B cell (primary cell): Measurements from ENCODE around the gene SEC23B. TPM values are rescaled to one million over a fixed set of nuclear protein-coding genes. Genes with fewer than 3 reads are reported as not detected.

Experiments
- ATAC-seq: fragments of 200-7000 bp; cut with Tn5 transposase; one replicate; pipeline ENCODE4 v1.10.0; 2021; ENCODE audit warnings: low read depth, mild to moderate bottlenecking, moderate number of reproducible peaks, moderate library complexity
- CTCF ChIA-PET: fragments of 350-600 bp; sonication (Branson Sonifier 250); formaldehyde crosslinking; loops from one replicate; lab custom pipeline; 2021; ENCODE audit warnings: antibody characterized with exemption, inconsistent platforms; lab: Charles Lee
- POLR2A ChIA-PET: fragments of 350-600 bp; sonication (Branson Sonifier 250); formaldehyde crosslinking; loops from one replicate; lab custom pipeline; 2021; ENCODE audit warnings: antibody characterized with exemption; lab: Charles Lee
- DNase-seq: peaks from one replicate; pipeline ENCODE4 v3.0.0; 2013
- H2AFZ ChIP-seq: 2 replicates; pipeline ENCODE4 v1.6.1; 2012; ENCODE audit warnings: mild to moderate bottlenecking, low read depth, low read length; ENCODE audit not compliant: insufficient read depth, poor library complexity, severe bottlenecking
- H3K27ac ChIP-seq, 2 donors: 1 replicate in 1 of 2; 2 replicates in 1 of 2; pipeline ENCODE4 v1.5.1; 2012 to 2013; ENCODE audit warnings: low read length in 2 of 2, mild to moderate bottlenecking in 2 of 2, moderate library complexity in 1 of 2
- H3K27me3 ChIP-seq, 4 experiments: fragments of 200-600 bp in 1 of 4; sonication (generic) in 1 of 4; replicated peaks in 1 of 4; 1 replicate in 2 of 4; 2 replicates in 2 of 4; pipeline versions ENCODE4 v1.6.1 to v1.7.0; 2013 to 2016; ENCODE audit warnings: low read length in 3 of 4, mild to moderate bottlenecking in 2 of 4, mixed read lengths in 1 of 4, moderate library complexity in 1 of 4; ENCODE audit not compliant: insufficient read depth in 4 of 4, control insufficient read depth in 3 of 4; ENCODE audit errors: control extremely low read depth in 1 of 4
- H3K36me3 ChIP-seq, 2 experiments: replicated peaks in 1 of 2; 1 replicate in 1 of 2; 2 replicates in 1 of 2; pipeline versions ENCODE4 v1.6.1 to v1.7.1; 2013; ENCODE audit warnings: low read length in 1 of 2; ENCODE audit not compliant: insufficient read depth in 2 of 2, control insufficient read depth in 1 of 2; ENCODE audit errors: control extremely low read depth in 1 of 2, extremely low read depth in 1 of 2
- H3K4me1 ChIP-seq, 2 donors: fragments of 200-600 bp in 1 of 2; sonication (generic) in 1 of 2; 1 replicate in 1 of 2; 2 replicates in 1 of 2; pipeline versions ENCODE4 v1.5.1 to v1.6.1; 2013 to 2017; ENCODE audit warnings: low read length in 2 of 2; ENCODE audit not compliant: control insufficient read depth in 2 of 2, insufficient read depth in 2 of 2
- H3K4me2 ChIP-seq: replicated peaks from 2 replicates; pipeline ENCODE3; 2012; ENCODE audit warnings: mild to moderate bottlenecking, low read depth, low read length; ENCODE audit not compliant: poor library complexity, severe bottlenecking
- H3K4me3 ChIP-seq, 5 experiments: fragments of 200-600 bp in 1 of 5; sonication (generic) in 1 of 5; 1 replicate in 3 of 5; 2 replicates in 2 of 5; pipeline versions ENCODE4 v1.5.1 to v1.7.0; 2011 to 2016; ENCODE audit warnings: low read length in 4 of 5, mild to moderate bottlenecking in 4 of 5, low read depth in 2 of 5, control low read depth in 1 of 5, moderate library complexity in 1 of 5; ENCODE audit not compliant: insufficient read depth in 1 of 5; ENCODE audit errors: control extremely low read depth in 1 of 5, extremely low read depth in 1 of 5
- H3K79me2 ChIP-seq: fragments of 200-600 bp; sonication (generic); one replicate; pipeline ENCODE4 v1.6.0; 2016; ENCODE audit warnings: low read length; ENCODE audit not compliant: control insufficient read depth, insufficient read depth
- H3K9ac ChIP-seq: fragments of 200-600 bp; sonication (generic); 2 replicates; pipeline ENCODE4 v1.6.1; 2017; ENCODE audit warnings: mild to moderate bottlenecking, low read length, moderate library complexity
- H3K9me3 ChIP-seq, 3 donors: one replicate each; pipeline versions ENCODE4 v1.6.1 to v1.7.1; 2013; ENCODE audit warnings: low read length in 2 of 3; ENCODE audit not compliant: control insufficient read depth in 2 of 3, insufficient read depth in 1 of 3; ENCODE audit errors: control extremely low read depth in 1 of 3
- H4K20me1 ChIP-seq: 2 replicates; pipeline ENCODE4 v1.6.0; 2012; ENCODE audit warnings: mild to moderate bottlenecking, low read length; ENCODE audit not compliant: insufficient read depth, control insufficient read depth, poor library complexity, severe bottlenecking
- H3K27ac Mint-ChIP-seq: one replicate; pipeline ENCODE4 v1.8.0; 2021; ENCODE audit warnings: mixed read lengths
- H3K27me3 Mint-ChIP-seq: one replicate; pipeline ENCODE4 v1.8.0; 2021; ENCODE audit warnings: mixed read lengths
- H3K4me1 Mint-ChIP-seq: one replicate; pipeline ENCODE4 v1.8.0; 2021; ENCODE audit warnings: mixed read lengths
- H3K4me3 Mint-ChIP-seq: one replicate; pipeline ENCODE4 v1.8.0; 2021; ENCODE audit warnings: mixed read lengths
- H3K9me3 Mint-ChIP-seq: one replicate; pipeline ENCODE4 v1.8.0; 2022; ENCODE audit warnings: mixed read lengths; ENCODE audit not compliant: insufficient read depth
- CTCF ChIP-seq: fragments of 200-600 bp; IDR thresholded peaks from one replicate; pipeline ENCODE4 v1.8.0; 2022; ENCODE audit warnings: antibody characterized with exemption, mild to moderate bottlenecking
- EZH2 ChIP-seq: IDR thresholded peaks from 2 replicates; pipeline ENCODE4 v1.6.1; 2012; ENCODE audit warnings: borderline replicate concordance, low read depth, mild to moderate bottlenecking, moderate library complexity, low read length; ENCODE audit not compliant: insufficient read depth, poor library complexity, severe bottlenecking
- WGBS: methylation state at CpG from one replicate; pipeline ENCODE4 v1.1.5; 2013; ENCODE audit warnings: missing lambda C conversion rate; ENCODE audit not compliant: insufficient coverage; 5-methylcytosine and 5-hydroxymethylcytosine counted together
- intact Hi-C: fragments of 100-400 bp; cut with micrococcal nuclease; formaldehyde crosslinking; loops from one replicate; pipeline ENCODE4 v1.10.0; 2022
- polyA plus RNA-seq: library from polyadenylated mRNA; depleted of rRNA; stranded (reverse); fragments of >200 nt; gene quantifications from 2 replicates; pipeline ENCODE4 v1.2.3, GENCODE V29; 2012
- total RNA-seq, 2 donors: library from RNA; stranded (reverse); fragments of 120-200 nt in 1 of 2; gene quantifications; 1 replicate in 1 of 2; 2 replicates in 1 of 2; pipeline versions ENCODE4 v1.2.3 to v1.2.4, GENCODE V29; 2013 to 2022

The SEC23B gene
- total and polyA plus RNA-seq, 2 donors (not counting 1 experiment from before 2014, with no cell fraction given), result 19.5 to 39.4 TPM

GRCh38 chr20:18511571-18511970 is 3.8 kb downstream of the SEC23B start:
- Histone ChIP-seq H3K4me2 (no peak overlapping the region), H3K4me3 (no peak overlapping the region), H2AFZ (no peak overlapping the region), H3K4me1 (peaks cover 12 to 17% of the 10 kb centered on the region in 2 donors), H3K36me3 (peaks cover 12 to 45% of the 10 kb centered on the region in 2 experiments), H3K27me3 (no peaks in the 10 kb centered on the region), H3K9ac (no peak overlapping the region), H3K9me3 (no peaks in the 10 kb centered on the region), H3K79me2 (peaks cover 36% of the 10 kb centered on the region), H4K20me1 (no peaks in the 10 kb centered on the region), H3K27ac (peak overlapping the region in 1 of 2 donors; percentile 8)
- intact Hi-C loops, result no loop called here
- DNase-seq, result no peak
- no peak overlapping the region for H3K27ac Mint-ChIP-seq
- no CpG with 5 or more reads among the region's 1 CpG for WGBS
- no peaks in the 10 kb centered on the region for H3K9me3 Mint-ChIP-seq
- ChIA-PET POLR2A (no interaction called here), CTCF (no interaction called here)
- no peak for ATAC-seq
- peaks cover 21% of the 10 kb centered on the region for H3K4me1 Mint-ChIP-seq
- TF ChIP-seq CTCF (no peak), EZH2 (no peak)
- no peak overlapping the region for H3K4me3 Mint-ChIP-seq
- no peaks in the 10 kb centered on the region for H3K27me3 Mint-ChIP-seq

GRCh38 chr20:18513208-18513607 is 5.5 kb downstream of the SEC23B start:
- intact Hi-C loops, result no loop called here
- Mint-ChIP-seq H3K4me3 (no peak overlapping the region), H3K27me3 (no peaks in the 10 kb centered on the region), H3K9me3 (no peaks in the 10 kb centered on the region), H3K27ac (no peak overlapping the region), H3K4me1 (peaks cover 7% of the 10 kb centered on the region)
- Histone ChIP-seq H3K9me3 (no peaks in the 10 kb centered on the region), H3K27me3 (no peaks in the 10 kb centered on the region), H3K4me1 (peaks cover 5 to 8% of the 10 kb centered on the region in 2 donors), H3K9ac (no peak overlapping the region), H3K27ac (no peak overlapping the region), H3K36me3 (peaks cover 12 to 47% of the 10 kb centered on the region in 2 experiments), H3K4me2 (no peak overlapping the region), H3K79me2 (peaks cover 32% of the 10 kb centered on the region), H4K20me1 (no peaks in the 10 kb centered on the region), H2AFZ (no peak overlapping the region), H3K4me3 (no peak overlapping the region)
- 97% methylated on average over 5 of the region's 7 CpGs for WGBS
- TF ChIP-seq EZH2, result no peak
- TF ChIP-seq CTCF, result no peak
- ATAC-seq, result no peak
- CTCF ChIA-PET, result no interaction called here
- POLR2A ChIA-PET, result no interaction called here
- no peak for DNase-seq
